NT2/D1 (cell line): ENCODE measurements around the gene AKAP13.

Source experiments
- YY1 ChIP-seq: IDR thresholded peaks from 2 replicates; pipeline ENCODE4 v1.6.1; 2011; ENCODE audit not compliant: insufficient read length, insufficient read depth
- ZNF274 ChIP-seq: IDR thresholded peaks from 2 replicates; pipeline ENCODE4 v1.6.1; 2011; ENCODE audit warnings: mild to moderate bottlenecking, low read depth, low read length

GRCh38 chr15:85722374-85723152 lies 342.2 kb downstream of the AKAP13 start:
- TF ChIP-seq YY1, result no peak
- no peak for TF ChIP-seq ZNF274
